22Rv1 (cell line): ENCODE data around the gene TF.

Experiments used
- CTCF ChIP-seq: fragments of 450-650 bp; IDR thresholded peaks from 2 replicates; pipeline ENCODE4 v1.5.1; 2017; ENCODE audit warnings: mild to moderate bottlenecking
- ZFX ChIP-seq: fragments of 450-650 bp; IDR thresholded peaks from 2 replicates; pipeline ENCODE4 v1.6.1; 2017; ENCODE audit warnings: antibody characterized with exemption, borderline replicate concordance

DNA sequence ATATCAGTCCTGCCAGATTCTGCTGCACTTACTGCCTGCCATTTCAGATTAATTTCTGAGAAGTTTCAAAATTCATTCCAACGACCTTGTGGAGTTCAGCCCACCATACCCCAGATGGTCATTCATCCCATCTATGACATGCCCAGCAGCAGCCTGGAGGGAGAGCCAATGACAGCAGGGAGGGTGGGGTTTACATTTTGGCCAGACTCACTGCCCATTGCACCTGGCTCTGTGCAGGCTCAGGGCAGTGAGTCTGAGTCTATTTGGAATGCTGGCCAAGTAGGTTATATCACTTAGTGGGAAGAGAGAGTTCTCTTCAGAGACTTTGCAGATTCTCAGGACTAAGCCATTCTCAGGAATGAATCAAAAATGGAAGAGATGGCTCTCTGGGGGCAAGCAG, 80.9 kb downstream of the TF start:
- TF ChIP-seq CTCF (no peak), ZFX (no peak)
